Endothelial cell of umbilical vein (primary cell): ENCODE measurements around the gene PRAMEF9. TPM values are rescaled to one million over a fixed set of nuclear protein-coding genes. Genes with fewer than 3 reads are reported as not detected.

ENCODE experiments used
- polyA plus RNA-seq, 4 experiments: library from polyadenylated mRNA; depleted of rRNA in 3 of 4; stranded (reverse) in 3 of 4; unstranded in 1 of 4; fragments of >200 nt; gene quantifications; 2 replicates each; pipeline versions ENCODE4 v1.2.1 to v1.2.3, GENCODE V29; 2011 to 2012; ENCODE audit warnings: missing spikeins in 1 of 4
- total RNA-seq: library from RNA; stranded (reverse); gene quantifications from 2 replicates; pipeline ENCODE4 v1.2.3, GENCODE V29; 2021

Gene PRAMEF9
- total and polyA plus RNA-seq, 2 donors (not counting 3 experiments of a cell fraction or from before 2014, with no cell fraction given), result not detected

Other genes starting within 250 kb of the PRAMEF9 start
- gene PRAMEF6, start 224.3 kb upstream of the PRAMEF9 start, total RNA-seq, result not detected in 2 replicates
- gene PRAMEF6, start 224.3 kb upstream of the PRAMEF9 start, polyA plus RNA-seq, result not detected in 2 replicates
- not detected in 2 replicates for gene PRAMEF27, start 115.3 kb upstream of the PRAMEF9 start, total RNA-seq
- not detected in 2 replicates for gene PRAMEF27, start 115.3 kb upstream of the PRAMEF9 start, polyA plus RNA-seq
- not detected in 2 replicates for gene HNRNPCL3, start 111.1 kb upstream of the PRAMEF9 start, total RNA-seq
- gene HNRNPCL3, start 111.1 kb upstream of the PRAMEF9 start, polyA plus RNA-seq, result not detected in 2 replicates
- gene PRAMEF25, start 101.1 kb upstream of the PRAMEF9 start, total RNA-seq, result not detected in 2 replicates
- not detected in 2 replicates for gene PRAMEF25, start 101.1 kb upstream of the PRAMEF9 start, polyA plus RNA-seq
- gene HNRNPCL2, start 55.0 kb upstream of the PRAMEF9 start, total RNA-seq, result not detected in 2 replicates
- gene HNRNPCL2, start 55.0 kb upstream of the PRAMEF9 start, polyA plus RNA-seq, result not detected in 2 replicates
- not detected in 2 replicates for gene PRAMEF26, start 15.8 kb upstream of the PRAMEF9 start, total RNA-seq
- gene PRAMEF26, start 15.8 kb upstream of the PRAMEF9 start, polyA plus RNA-seq, result not detected in 2 replicates
- gene HNRNPCL4, start 6.2 kb upstream of the PRAMEF9 start, total RNA-seq, result not detected in 2 replicates
- gene HNRNPCL4, start 6.2 kb upstream of the PRAMEF9 start, polyA plus RNA-seq, result not detected in 2 replicates
- gene PRAMEF13, start 29.6 kb downstream of the PRAMEF9 start, total RNA-seq, result not detected in 2 replicates
- gene PRAMEF13, start 29.6 kb downstream of the PRAMEF9 start, polyA plus RNA-seq, result not detected in 2 replicates
- not detected in 2 replicates for gene PRAMEF18, start 54.3 kb downstream of the PRAMEF9 start, total RNA-seq
- gene PRAMEF18, start 54.3 kb downstream of the PRAMEF9 start, polyA plus RNA-seq, result not detected in 2 replicates
- gene PRAMEF5, start 82.3 kb downstream of the PRAMEF9 start, total RNA-seq, result not detected in 2 replicates
- not detected in 2 replicates for gene PRAMEF5, start 82.3 kb downstream of the PRAMEF9 start, polyA plus RNA-seq
- gene PRAMEF8, start 113.3 kb downstream of the PRAMEF9 start, total RNA-seq, result not detected in 2 replicates
- not detected in 2 replicates for gene PRAMEF8, start 113.3 kb downstream of the PRAMEF9 start, polyA plus RNA-seq
- gene PRAMEF33, start 131.7 kb downstream of the PRAMEF9 start, total RNA-seq, result not detected in 2 replicates
- not detected in 2 replicates for gene PRAMEF33, start 131.7 kb downstream of the PRAMEF9 start, polyA plus RNA-seq
- gene PRAMEF15, start 143.7 kb downstream of the PRAMEF9 start, total RNA-seq, result not detected in 2 replicates
- gene PRAMEF15, start 143.7 kb downstream of the PRAMEF9 start, polyA plus RNA-seq, result not detected in 2 replicates
- gene PRAMEF14, start 175.3 kb downstream of the PRAMEF9 start, total RNA-seq, result not detected in 2 replicates
- not detected in 2 replicates for gene PRAMEF14, start 175.3 kb downstream of the PRAMEF9 start, polyA plus RNA-seq
- gene PRAMEF19, start 200.1 kb downstream of the PRAMEF9 start, total RNA-seq, result not detected in 2 replicates
- not detected in 2 replicates for gene PRAMEF19, start 200.1 kb downstream of the PRAMEF9 start, polyA plus RNA-seq
- not detected in 2 replicates for gene PRAMEF17, start 217.8 kb downstream of the PRAMEF9 start, total RNA-seq
- gene PRAMEF17, start 217.8 kb downstream of the PRAMEF9 start, polyA plus RNA-seq, result not detected in 2 replicates
- gene PRAMEF20, start 238.6 kb downstream of the PRAMEF9 start, total RNA-seq, result not detected in 2 replicates
- not detected in 2 replicates for gene PRAMEF20, start 238.6 kb downstream of the PRAMEF9 start, polyA plus RNA-seq